Smooth muscle cell of the brain vasculature (primary cell): Measurements from ENCODE around the gene ANKRD11.
A peak's percentile ranks its signal among the peaks of the same experiment; 100 is the strongest.
"Not testable (repeated sequence)": the region's sequence is repeated elsewhere in the genome, so short reads cannot be mapped to it uniquely, and the experiment has no call there.

ENCODE experiments used
- DNase-seq: peaks from one replicate; pipeline ENCODE4 v3.0.0-alpha.2; 2012; ENCODE audit warnings: low read depth, low spot score

The ANKRD11 gene

GRCh38 chr16:89366561-89367537 lies 123.5 kb downstream of the ANKRD11 start:
- no peak for DNase-seq

- no peak for DNase-seq
Observed at GRCh38 chr16:89365996-89366395, 124.4 kb downstream of the ANKRD11 start.

GRCh38 chr16:89365044-89365467 lies 125.3 kb downstream of the ANKRD11 start:
- DNase-seq = no peak

GRCh38 chr16:89364606-89365005 lies 125.8 kb downstream of the ANKRD11 start:
- no peak for DNase-seq

- DNase-seq = peak; percentile 62
Observed at GRCh38 chr16:89363621-89364393, 126.6 kb downstream of the ANKRD11 start.

DNA sequence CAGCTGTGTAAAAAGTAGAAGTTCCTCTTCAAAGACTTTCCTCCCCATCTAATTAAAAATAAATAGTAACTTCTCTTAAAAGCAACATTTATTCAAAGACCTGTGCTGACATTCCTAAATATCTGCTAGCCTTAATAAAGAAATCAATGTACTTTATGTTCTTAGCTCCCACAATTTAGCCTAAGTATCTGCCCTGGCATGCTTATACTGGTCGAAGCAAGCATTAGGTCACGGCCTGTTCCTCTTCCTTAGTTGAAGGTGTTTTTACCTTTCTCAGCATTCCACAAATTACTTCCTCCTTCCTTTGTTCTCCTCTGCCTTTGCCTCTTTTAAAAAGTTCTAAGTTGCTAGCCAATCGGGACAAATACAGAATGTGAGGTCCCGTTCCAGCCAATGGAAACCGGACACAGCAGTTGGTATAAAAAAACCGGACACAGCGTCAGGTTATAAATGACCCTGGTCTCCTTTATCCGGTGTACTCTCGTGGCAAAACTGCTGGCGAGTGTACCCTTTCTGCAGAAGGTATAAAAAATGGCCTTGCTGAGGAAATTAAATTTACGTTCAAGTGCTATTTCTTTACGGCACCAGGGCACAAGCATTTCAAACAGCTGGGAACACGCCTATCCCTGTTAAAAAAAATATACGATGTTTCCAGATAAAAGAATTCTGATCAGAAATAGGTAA lies 127.7 kb downstream of the ANKRD11 start:
- DNase-seq = not testable (repeated sequence)

DNA sequence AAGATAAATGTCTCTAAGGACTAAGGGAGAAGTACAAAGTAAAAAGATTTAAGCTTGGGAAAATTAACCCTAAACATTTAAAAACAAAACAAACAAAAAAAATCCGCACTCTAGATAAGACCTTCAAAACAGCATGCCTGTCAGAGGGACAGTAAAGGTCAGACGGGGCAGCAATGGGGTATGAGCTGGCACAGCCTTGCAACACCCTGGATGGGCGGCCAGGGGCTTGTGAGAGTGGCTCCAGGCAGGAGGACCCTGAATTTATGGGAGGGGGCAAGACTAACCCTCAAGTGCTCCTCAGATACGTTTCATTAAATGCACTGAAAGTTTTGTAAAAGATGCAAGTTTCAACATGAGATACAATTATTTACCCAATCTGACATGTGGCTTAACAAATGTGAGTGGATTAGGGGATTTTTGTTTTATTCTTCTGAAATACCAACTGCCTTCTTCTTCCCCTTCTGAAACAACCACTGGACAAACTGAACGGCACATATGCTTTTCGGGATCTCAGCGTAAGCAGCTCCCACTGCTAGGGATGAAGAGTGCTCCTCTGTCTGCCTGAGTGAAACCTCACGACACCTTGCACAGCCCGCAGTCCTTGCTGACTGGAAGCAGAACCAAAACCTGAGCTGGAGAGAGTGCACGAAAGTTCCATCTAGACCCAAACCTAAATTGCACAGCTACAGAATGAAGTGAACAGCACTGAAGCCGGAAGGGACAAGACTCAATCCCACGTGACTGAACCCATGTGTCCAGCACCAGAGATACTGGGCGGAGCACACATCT lies 128.4 kb downstream of the ANKRD11 start:
- no peak for DNase-seq

- DNase-seq = no peak
Observed at GRCh38 chr16:89360760-89361435, 129.5 kb downstream of the ANKRD11 start.

DNA sequence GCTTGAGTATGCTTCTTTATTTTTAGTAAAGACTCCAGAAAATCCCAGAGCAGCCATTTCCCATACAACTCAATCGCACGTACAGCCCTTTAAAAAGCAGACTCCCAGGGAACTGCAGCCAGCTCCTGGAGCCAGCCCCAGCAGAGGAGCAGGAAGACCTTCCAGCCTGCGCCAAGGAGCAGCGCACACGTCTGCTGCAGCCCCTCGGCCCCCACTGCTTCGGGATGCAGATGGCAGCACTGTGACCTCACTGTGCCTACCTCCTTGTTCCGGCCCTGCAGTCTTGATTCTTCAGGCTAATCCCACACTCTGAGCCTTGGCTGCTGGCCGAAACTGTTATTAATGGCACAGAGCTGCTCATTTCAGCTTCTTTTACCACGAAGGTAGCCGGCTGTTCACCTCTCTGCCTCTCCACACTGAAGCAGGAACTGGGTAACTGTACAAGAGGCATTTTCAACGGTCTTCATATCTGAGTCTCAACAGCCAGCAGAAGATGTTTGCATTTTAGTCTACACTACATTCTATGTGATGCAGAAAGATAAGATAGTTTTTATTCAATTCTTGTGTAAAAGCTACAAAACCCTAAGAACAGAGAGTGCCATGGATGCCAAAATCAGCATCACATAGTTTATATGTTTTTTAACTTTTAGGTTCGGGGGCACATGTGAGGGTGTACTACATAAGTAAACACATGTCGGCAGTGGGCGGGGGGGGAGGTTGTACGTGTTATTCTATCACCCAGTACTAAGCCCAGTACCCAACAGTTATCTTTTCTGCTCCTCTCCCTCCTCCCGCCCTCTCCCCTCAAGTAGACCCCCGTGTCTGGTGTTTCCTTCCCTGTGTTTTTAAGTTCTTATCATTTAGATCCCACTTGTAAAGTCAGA lies 130.9 kb downstream of the ANKRD11 start:
- no peak for DNase-seq

DNA sequence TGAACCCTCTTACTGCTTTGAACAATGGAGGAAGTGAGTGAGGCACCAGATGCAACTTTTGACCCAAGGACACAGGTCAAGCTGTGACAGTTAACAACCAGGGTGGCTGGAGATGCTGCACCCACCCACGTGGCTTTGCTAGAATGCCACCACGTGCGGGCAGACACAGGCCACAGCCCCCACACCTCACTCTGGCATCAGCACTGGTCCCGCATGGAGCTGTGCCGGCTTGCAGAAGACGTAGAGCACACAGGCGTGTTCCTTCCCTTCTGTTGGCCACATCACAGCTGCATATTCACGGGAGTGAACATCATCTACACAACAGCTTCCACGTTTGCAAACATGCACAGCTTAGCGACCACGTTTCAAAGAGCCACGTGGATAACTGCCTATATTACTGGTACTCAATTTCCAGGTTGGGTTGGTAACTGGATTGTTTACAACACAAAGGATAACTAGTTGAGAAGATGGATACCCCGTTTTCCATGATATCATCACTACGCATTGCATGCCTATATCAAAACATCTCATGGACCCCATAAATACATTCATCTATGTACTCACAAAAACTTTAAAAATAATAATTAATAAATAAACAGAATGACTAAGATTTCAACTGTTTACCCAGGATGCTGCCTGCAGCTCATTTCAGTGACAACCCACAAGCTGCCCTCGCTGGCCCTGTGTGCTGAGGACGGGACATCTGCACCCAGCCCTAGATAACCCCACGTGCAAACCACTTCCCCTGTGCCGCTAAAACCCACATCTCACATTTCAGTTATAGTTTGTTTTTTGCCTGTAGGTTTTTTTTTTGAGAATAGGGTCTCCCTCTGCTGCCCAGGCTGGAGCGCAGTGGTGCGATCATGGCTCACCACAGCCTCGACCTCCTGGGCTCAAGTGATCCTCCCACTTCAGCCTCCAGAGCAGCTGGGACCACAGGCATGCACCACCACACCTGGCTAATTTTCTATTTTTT lies 132.0 kb downstream of the ANKRD11 start:
- DNase-seq = no peak

DNA sequence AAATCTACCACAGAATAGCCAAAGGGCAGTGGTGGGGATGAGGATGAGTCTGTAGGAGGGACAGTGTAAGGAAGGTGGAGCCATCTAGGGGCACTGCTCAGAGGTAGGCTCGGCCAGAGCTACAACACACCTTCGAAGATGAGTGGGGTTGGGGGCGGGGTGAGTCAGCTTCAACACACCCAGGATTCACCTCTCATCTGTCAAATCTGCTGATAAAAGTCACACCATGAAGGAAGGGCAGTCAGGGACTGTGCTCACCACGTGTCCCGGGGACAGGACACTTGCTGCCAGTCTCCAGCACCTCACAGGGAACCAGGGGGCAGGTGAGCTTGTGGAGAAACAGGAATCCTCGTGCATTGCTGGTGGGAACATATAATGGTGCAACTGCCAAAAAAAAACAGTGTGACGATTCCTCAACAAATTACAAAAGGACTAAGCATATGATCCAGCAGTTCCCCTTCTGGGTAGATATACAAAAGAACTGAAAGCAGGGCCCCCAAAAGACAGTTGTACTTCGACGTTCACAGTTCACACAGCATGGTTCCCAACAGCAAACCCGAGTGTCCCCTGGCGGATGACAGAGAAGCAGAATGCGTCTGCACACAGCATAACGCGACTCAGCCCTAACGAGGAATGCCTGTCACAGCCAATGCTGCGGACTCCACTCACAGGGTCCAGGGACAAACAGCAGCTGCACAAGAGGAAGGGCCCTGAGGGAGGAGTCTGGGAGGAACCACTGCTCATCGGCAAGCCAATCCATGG lies 133.1 kb downstream of the ANKRD11 start:
- no peak for DNase-seq

GRCh38 chr16:89355686-89356085 lies 134.7 kb downstream of the ANKRD11 start:
- DNase-seq = no peak

DNA sequence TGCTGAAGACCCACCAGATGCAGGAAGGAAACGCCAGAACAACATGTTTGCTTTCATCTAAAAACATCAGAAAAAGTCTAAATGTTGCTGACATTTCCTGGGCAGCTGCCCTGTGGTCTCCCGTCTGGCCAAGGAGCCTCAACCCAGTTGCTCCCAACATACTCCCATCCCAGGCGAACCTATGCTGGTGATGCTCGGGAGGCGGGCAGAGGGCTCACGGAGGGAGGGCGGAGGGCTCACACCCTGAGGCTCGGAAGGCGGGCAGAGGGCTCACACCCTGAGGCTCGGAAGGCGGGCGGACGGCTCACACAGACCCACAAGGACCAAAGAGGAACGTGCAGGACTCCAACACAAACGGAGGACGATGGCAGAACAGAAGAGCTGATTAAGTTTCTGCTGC lies 135.4 kb downstream of the ANKRD11 start:
- no peak for DNase-seq

- DNase-seq = no peak
Observed at GRCh38 chr16:89354325-89354724, 136.0 kb downstream of the ANKRD11 start.

DNA sequence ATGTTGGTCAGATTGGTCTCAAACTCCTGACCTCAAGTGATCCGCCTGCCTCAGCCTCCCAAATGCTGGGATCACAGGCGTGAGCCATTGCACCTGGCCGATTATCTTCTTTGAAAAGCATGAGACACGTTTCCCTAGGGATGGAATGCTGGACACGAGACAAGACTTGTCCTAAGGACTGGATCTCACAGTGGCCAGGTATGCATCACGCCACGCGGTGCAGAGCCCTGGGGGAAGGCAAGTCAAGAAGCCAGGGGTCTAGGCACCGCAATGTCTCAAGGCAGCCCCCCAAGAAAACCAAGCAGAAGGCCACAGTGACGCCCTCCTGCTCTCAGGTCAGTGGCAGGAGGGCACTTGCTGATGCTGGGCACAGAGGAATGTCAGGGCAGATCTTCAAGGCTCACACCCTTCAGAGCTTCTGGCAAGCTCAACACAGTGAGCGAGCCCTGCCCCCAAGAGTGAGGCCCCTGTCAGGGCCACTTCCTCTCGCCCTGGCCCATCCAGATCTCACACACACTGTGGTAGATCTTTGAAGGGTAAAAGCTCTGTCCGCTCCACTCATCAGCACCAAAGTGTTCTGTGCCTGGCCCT lies 138.2 kb downstream of the ANKRD11 start:
- DNase-seq = no peak

DNA sequence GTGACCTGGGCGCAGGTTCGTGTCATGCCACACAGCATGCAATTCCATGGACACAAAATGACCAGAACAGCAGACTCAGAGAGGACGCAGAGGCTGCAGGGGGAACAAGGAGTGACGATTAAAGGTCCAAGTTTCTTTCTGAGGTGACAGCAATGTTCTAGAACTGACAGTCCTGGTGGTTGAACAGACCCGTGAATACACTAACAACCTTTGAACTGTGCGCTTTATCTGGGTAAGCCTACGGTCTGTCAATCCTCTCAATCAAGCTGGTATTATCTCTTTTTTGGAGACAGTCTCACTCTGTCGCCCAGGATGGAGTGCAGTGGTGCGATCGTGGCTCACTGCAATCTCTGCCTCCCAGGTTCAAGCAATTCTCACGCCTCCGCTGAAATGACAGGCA lies 138.7 kb downstream of the ANKRD11 start:
- no peak for DNase-seq

DNA sequence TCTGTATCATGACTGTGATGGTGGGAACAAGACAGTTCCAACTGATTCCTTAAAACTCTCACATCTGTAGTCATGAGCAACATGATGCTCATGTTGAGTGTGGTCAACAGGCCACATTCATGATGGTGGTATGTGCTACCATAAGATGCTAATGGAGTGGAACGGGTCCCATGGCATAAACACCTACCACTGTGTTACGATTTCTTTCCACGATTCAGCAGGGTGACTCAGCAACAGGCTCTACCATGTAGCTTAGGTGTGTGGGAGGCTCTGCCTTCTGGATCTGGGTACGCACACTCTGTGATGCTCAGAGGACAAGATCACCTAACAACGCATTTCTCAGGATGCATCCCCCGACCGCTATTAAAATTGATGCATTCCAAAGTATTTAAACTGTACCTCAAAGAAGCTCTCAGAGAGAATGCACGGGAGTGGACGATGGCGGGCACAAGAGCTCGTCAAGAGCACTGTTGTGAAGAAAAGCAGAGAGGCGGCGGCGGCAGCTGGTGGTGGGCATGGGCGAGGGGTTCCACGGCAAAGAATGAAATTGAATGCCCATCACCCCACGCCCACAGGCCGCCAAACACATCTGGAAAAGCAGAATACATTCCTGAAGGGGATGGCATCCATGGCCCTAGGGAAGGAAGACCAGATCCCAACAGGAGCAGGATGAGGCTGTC lies 139.5 kb downstream of the ANKRD11 start:
- DNase-seq = no peak
